ENCODE results near the gene ZNF827.

Gene ZNF827

DNA sequence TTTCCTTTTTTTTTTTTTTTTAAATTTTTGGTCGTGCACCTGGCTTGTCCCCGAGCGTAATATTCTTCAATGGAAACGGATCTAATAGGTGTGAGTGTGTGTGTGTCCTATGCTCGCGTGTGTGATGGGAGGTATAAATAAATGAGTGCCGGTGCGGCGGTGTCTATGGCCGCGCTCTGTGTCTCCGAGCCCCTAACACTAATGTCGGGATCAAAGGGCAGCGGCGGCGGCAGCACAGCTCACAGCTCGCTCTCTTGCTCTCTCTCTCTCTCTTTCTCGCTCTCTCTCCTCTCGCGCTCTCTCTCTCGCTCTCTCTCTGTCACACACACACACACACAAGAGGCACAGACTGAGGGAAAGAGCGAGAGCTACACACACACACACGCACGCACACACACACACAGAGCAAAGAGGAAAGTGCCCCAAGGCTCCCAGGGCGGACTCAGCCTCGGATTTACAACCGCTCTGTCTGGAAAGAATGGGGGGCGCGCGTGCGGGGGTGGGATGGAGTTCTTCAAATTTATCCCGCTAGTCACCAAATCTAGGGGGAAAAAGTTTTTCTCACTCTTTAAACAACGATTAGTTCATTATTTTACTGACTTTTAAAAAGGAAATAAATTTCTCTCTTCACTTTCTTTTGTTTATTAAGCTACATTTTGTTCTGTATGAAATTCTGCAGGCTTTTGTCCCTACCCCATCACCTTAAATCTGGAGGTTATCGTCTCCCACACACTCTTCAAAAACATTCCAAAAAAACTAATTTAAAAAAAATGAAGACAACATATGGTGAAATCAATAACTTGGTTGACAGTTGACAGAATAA is at the start of gene ZNF827:
ZNF827 (minus strand) TSS at position 206 of the 823 bp plus-strand sequence. CDS start 416 bp downstream, outside the sequence.
- DNase-seq (ENCODE audit: low read depth, low spot score), result no peak

GRCh38 chr4:145984563-145984962 is 45.9 kb upstream of the ZNF827 start:
- no peak for DNase-seq (ENCODE audit: low read depth, low spot score)

DNA sequence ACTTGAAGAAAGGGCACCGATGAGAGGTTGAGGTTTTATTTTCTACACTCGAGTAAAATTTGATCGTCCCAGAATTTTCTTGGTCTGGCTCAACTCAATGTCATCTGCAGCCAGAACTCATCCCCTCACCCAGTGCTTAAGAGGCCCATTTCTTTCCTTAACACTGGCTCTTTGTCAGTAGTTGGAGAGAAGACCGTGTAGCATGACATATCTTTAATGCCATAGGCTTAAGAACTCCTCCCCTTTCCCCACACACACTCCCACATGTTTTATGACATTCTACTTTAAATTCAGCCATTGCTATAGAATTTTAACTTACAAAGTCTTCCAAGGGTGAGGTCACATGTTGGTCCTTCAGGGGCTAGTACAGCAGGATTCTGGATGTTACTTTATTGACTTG is 44.2 kb upstream of the ZNF827 start:
- no peak for DNase-seq (ENCODE audit: low read depth, low spot score)

- no peak for DNase-seq (ENCODE audit: low read depth, low spot score)
These were observed 40.5 kb upstream of the ZNF827 start for GRCh38 chr4:145979160-145979559.

- DNase-seq (ENCODE audit: low read depth, low spot score), result no peak
These were observed 38.1 kb upstream of the ZNF827 start for GRCh38 chr4:145976680-145977079.

DNA sequence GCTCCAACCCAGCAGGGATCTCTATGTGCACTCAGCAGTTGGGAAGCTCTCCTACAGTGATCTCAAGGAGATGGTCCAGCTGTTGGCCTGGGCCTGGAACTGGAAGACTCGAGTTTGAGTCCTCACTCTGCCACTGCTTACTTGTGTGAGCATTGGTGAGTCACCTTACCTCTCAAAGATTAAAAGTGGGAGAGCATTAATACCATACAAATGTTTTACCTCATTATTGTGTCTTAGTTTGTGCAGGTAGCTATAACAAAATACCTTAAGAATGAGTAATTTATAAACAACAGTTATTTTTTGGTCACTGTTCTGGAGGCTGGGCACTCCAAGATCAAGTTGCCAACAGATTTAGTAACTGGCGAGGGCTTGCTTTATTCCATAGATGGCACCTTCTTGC is 21.4 kb upstream of the ZNF827 start:
- no peak for DNase-seq (ENCODE audit: low read depth, low spot score)

GRCh38 chr4:145957302-145957701 is 18.7 kb upstream of the ZNF827 start:
- DNase-seq (ENCODE audit: low read depth, low spot score), result no peak

GRCh38 chr4:145956288-145956890 is 17.8 kb upstream of the ZNF827 start:
- no peak for DNase-seq (ENCODE audit: low read depth, low spot score)

DNA sequence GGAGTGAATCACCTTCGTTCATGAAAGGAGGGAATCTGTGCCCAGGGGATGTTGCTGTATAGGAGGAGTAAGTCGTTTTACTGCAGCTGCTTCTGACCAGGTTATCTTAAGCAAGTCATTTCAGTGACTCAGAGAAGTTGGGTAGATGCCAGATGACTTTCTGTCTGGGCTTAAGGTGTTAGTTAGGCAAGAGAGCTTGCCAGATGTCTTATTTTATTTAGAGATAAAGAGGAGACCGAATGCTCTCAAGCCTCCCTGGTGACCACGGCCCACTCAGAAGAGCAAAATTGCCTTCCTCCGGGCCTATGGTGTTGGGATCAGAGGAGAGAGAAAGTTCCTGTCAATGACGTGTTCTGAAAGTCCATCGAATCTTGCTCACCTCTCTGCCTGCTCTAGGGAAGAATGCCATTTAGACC is 16.3 kb upstream of the ZNF827 start:
- no peak for DNase-seq (ENCODE audit: low read depth, low spot score)

- no peak for DNase-seq (ENCODE audit: low read depth, low spot score)
These were observed 13.3 kb upstream of the ZNF827 start for GRCh38 chr4:145951931-145952330.

- no peak for DNase-seq (ENCODE audit: low read depth, low spot score)
These were observed 7.0 kb upstream of the ZNF827 start for GRCh38 chr4:145945431-145946155.

- no peak for DNase-seq (ENCODE audit: low read depth, low spot score)
These were observed 6.3 kb upstream of the ZNF827 start for GRCh38 chr4:145944886-145945285.

GRCh38 chr4:145939856-145940255 is 1.2 kb upstream of the ZNF827 start:
- no peak for DNase-seq (ENCODE audit: low read depth, low spot score)

DNA sequence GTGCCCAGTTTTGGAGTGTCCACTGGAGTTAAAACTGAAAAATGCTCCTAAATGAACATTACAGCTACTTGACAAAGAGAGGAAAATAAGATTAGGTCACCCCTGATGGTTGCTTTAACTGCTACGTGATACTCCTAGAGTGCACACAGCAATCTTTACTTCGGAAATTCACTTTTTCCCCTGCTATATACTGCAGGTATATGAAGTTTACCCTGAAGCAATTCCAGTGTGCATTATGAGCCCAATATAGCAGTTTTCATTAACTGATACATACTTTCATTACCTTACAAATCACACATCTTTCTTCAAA is 773 bp upstream of the ZNF827 start:
- DNase-seq (ENCODE audit: low read depth, low spot score), result no peak

- DNase-seq (ENCODE audit: low read depth, low spot score), result no peak
These were observed 532 bp downstream of the ZNF827 start for GRCh38 chr4:145937971-145938611.

- no peak for DNase-seq (ENCODE audit: low read depth, low spot score)
These were observed 1.4 kb downstream of the ZNF827 start for GRCh38 chr4:145936997-145937901.

- no peak for DNase-seq (ENCODE audit: low read depth, low spot score)
These were observed 2.3 kb downstream of the ZNF827 start for GRCh38 chr4:145936142-145936996.

- DNase-seq (ENCODE audit: low read depth, low spot score), result no peak
These were observed 3.1 kb downstream of the ZNF827 start for GRCh38 chr4:145935253-145936141.

GRCh38 chr4:145934434-145935047 is 4.1 kb downstream of the ZNF827 start:
- DNase-seq (ENCODE audit: low read depth, low spot score), result no peak
